BE2C (cell line): Measurements from ENCODE around the gene LDB3.

ENCODE experiments used
- DNase-seq: peaks from one replicate; pipeline ENCODE4 v3.0.0-alpha.2; 2020
- H3K27me3 ChIP-seq: fragments of 250-450 bp; sonication (Bioruptor Pico); 2 replicates; pipeline ENCODE4 v1.5.1; 2020; ENCODE audit warnings: mild to moderate bottlenecking
- H3K36me3 ChIP-seq: fragments of 250-450 bp; sonication (Bioruptor Pico); 2 replicates; pipeline ENCODE4 v1.5.1; 2020; ENCODE audit warnings: mild to moderate bottlenecking
- H3K4me1 ChIP-seq: fragments of 250-450 bp; sonication (Bioruptor Pico); 2 replicates; pipeline ENCODE4 v1.5.1; 2020
- H3K4me3 ChIP-seq: 2 replicates; pipeline ENCODE4 v1.5.1; 2011; ENCODE audit warnings: low read depth, low read length
- H3K9me3 ChIP-seq: fragments of 250-450 bp; sonication (Bioruptor Pico); 2 replicates; pipeline ENCODE4 v1.5.1; 2020
- CTCF ChIP-seq: IDR thresholded peaks from 2 replicates; pipeline ENCODE4 v1.5.1; 2012; ENCODE audit warnings: mild to moderate bottlenecking, low read depth, low read length

Gene LDB3

GRCh38 chr10:86725980-86726676 is 57.8 kb downstream of the LDB3 start:
- no peaks in the 10 kb centered on the region for H3K27me3 ChIP-seq
- H3K36me3 ChIP-seq = no peaks in the 10 kb centered on the region; the same call in 1 of the 2 replicates
- H3K9me3 ChIP-seq = no peaks in the 10 kb centered on the region
- H3K4me3 ChIP-seq = no peak overlapping the region
- TF ChIP-seq CTCF = no peak
- no peaks in the 10 kb centered on the region for H3K4me1 ChIP-seq
- DNase-seq = no peak

GRCh38 chr10:86726677-86726999 is 58.3 kb downstream of the LDB3 start:
- Histone ChIP-seq H3K27me3 (no peaks in the 10 kb centered on the region), H3K4me1 (no peaks in the 10 kb centered on the region), H3K36me3 (no peaks in the 10 kb centered on the region; the same call in 1 of the 2 replicates), H3K9me3 (no peaks in the 10 kb centered on the region), H3K4me3 (no peak overlapping the region)
- TF ChIP-seq CTCF = no peak
- no peak for DNase-seq

- Histone ChIP-seq H3K4me3 (no peak overlapping the region), H3K9me3 (no peaks in the 10 kb centered on the region), H3K4me1 (no peaks in the 10 kb centered on the region), H3K36me3 (no peaks in the 10 kb centered on the region), H3K27me3 (no peaks in the 10 kb centered on the region)
- no peak for DNase-seq
- no peak for TF ChIP-seq CTCF
These were observed 59.2 kb downstream of the LDB3 start for GRCh38 chr10:86727470-86727869.

- no peaks in the 10 kb centered on the region for H3K36me3 ChIP-seq
- no peak overlapping the region for H3K4me3 ChIP-seq
- no peaks in the 10 kb centered on the region for H3K4me1 ChIP-seq
- no peaks in the 10 kb centered on the region for H3K9me3 ChIP-seq
- no peak for DNase-seq
- no peak for TF ChIP-seq CTCF
- H3K27me3 ChIP-seq = no peaks in the 10 kb centered on the region
These were observed 59.7 kb downstream of the LDB3 start for GRCh38 chr10:86728056-86728455.

- no peak for DNase-seq
- Histone ChIP-seq H3K4me3 (no peak overlapping the region), H3K27me3 (no peaks in the 10 kb centered on the region), H3K9me3 (no peaks in the 10 kb centered on the region), H3K36me3 (no peaks in the 10 kb centered on the region; the same call in 1 of the 2 replicates), H3K4me1 (no peaks in the 10 kb centered on the region)
- TF ChIP-seq CTCF = no peak
These were observed 61.4 kb downstream of the LDB3 start for GRCh38 chr10:86729677-86730076.

GRCh38 chr10:86730227-86730626 is 61.9 kb downstream of the LDB3 start:
- peak; percentile 69 for DNase-seq
- Histone ChIP-seq H3K4me1 (no peaks in the 10 kb centered on the region), H3K36me3 (no peaks in the 10 kb centered on the region; the same call in 1 of the 2 replicates), H3K9me3 (no peaks in the 10 kb centered on the region), H3K4me3 (no peak overlapping the region), H3K27me3 (no peaks in the 10 kb centered on the region)
- no peak for TF ChIP-seq CTCF
